ENCODE data around the gene FBXO24.
A peak's percentile ranks its signal among the peaks of the same experiment; 100 is the strongest.

GRCh38 chr7:100632951-100633717 is 47.0 kb downstream of the FBXO24 start:
- TF ChIP-seq CTCF (IDR thresholded peaks at IDR 0.05), result peak in 2 of 4 experiments; percentile 28 to 52
- TF ChIP-seq POLR2A (IDR thresholded peaks at IDR 0.05), result no peak
- TF ChIP-seq POLR2AphosphoS5 (IDR thresholded peaks at IDR 0.05), result no peak

Measured in prostate gland (tissue), 2 donors.